ENCODE data around the gene AIDA. TPM values are rescaled to one million over a fixed set of nuclear protein-coding genes. Genes with fewer than 3 reads are reported as not detected.

Gene AIDA
- total and polyA plus RNA-seq, 2 donors (not counting 1 experiment from before 2014, with no cell fraction given): 41.7 to 77.7 TPM

DNA sequence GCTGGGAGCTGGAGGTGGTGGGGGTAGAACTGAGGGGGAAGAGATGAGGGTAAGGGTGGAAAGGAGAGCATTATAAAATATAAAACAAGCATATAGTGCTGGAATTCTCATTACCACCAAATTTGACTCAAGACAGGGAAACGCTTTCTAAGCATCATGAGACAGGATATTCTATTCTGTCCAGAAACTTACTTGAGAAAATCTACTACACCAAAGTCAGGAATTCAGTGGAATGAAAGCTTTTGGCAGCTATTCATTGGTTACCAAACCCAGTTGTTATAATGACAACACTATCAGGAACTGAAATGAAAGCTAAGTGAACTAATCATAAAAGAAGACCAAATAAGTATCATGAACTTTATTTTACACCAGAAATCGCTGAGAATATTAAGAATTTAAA is 14.5 kb downstream of the AIDA start:
- peaks cover 4 to 6% of the 10 kb centered on the region in 2 donors for H3K4me1 ChIP-seq (ENCODE audit: control insufficient read depth in 2 of 2, insufficient read depth in 2 of 2, low read length in 2 of 2)
- no peak overlapping the region for H2AFZ ChIP-seq (ENCODE audit: insufficient read depth, low read depth, low read length, poor library complexity, severe bottlenecking)
- no peaks in the 10 kb centered on the region for H3K9me3 Mint-ChIP-seq (ENCODE audit: insufficient read depth)
- DNase-seq (no peak), ATAC-seq (ENCODE audit: low read depth) (no peak)
- peaks cover 89% of the 10 kb centered on the region for H3K79me2 ChIP-seq (ENCODE audit: control insufficient read depth, insufficient read depth, low read length)
- no peak overlapping the region for H3K27ac Mint-ChIP-seq
- POLR2A ChIA-PET: interaction anchor here (0.7 kb wide), 1 partner anchor 26 kb away, joined by 6 read pairs; no protein-coding TSS in a partner anchor
- H4K20me1 ChIP-seq (ENCODE audit: control insufficient read depth, insufficient read depth, low read length, poor library complexity, severe bottlenecking): peaks cover 71% of the 10 kb centered on the region
- no peak overlapping the region for H3K4me3 ChIP-seq (ENCODE audit: control extremely low read depth in 1 of 5, extremely low read depth in 1 of 5, insufficient read depth in 1 of 5, low read depth in 2 of 5, low read length in 4 of 5)
- peaks cover 24% of the 10 kb centered on the region for H3K4me1 Mint-ChIP-seq
- H3K27ac ChIP-seq (ENCODE audit: low read length in 2 of 2): no peak overlapping the region
- peaks cover 8 to 66% of the 10 kb centered on the region in 2 experiments for H3K36me3 ChIP-seq (replicated peaks in 1 of 2; ENCODE audit: control extremely low read depth in 1 of 2, control insufficient read depth in 1 of 2, extremely low read depth in 1 of 2, insufficient read depth in 2 of 2, low read length in 1 of 2)
- intact Hi-C loops (cut with micrococcal nuclease): no loop called here
- CTCF ChIA-PET: interaction anchor here (1.0 kb wide), 1 partner anchor 383 kb away, joined by 3 read pairs; no protein-coding TSS in a partner anchor
- H3K27me3 Mint-ChIP-seq: no peaks in the 10 kb centered on the region
- no peak overlapping the region for H3K9ac ChIP-seq (ENCODE audit: low read length)
- H3K27me3 ChIP-seq (replicated peaks in 1 of 4; ENCODE audit: control extremely low read depth in 1 of 4, control insufficient read depth in 3 of 4, insufficient read depth in 4 of 4, low read length in 3 of 4): no peaks in the 10 kb centered on the region
- TF ChIP-seq EZH2 (IDR thresholded peaks at IDR 0.05; ENCODE audit: borderline replicate concordance, insufficient read depth, low read depth, low read length, poor library complexity, severe bottlenecking): no peak
- TF ChIP-seq, protein P1, sequence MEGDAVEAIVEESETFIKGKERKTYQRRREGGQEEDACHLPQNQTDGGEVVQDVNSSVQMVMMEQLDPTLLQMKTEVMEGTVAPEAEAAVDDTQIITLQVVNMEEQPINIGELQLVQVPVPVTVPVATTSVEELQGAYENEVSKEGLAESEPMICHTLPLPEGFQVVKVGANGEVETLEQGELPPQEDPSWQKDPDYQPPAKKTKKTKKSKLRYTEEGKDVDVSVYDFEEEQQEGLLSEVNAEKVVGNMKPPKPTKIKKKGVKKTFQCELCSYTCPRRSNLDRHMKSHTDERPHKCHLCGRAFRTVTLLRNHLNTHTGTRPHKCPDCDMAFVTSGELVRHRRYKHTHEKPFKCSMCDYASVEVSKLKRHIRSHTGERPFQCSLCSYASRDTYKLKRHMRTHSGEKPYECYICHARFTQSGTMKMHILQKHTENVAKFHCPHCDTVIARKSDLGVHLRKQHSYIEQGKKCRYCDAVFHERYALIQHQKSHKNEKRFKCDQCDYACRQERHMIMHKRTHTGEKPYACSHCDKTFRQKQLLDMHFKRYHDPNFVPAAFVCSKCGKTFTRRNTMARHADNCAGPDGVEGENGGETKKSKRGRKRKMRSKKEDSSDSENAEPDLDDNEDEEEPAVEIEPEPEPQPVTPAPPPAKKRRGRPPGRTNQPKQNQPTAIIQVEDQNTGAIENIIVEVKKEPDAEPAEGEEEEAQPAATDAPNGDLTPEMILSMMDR (IDR thresholded peaks at IDR 0.05): no peak
- H3K4me3 Mint-ChIP-seq: no peak overlapping the region
- H3K9me3 ChIP-seq (ENCODE audit: control extremely low read depth in 1 of 3, control insufficient read depth in 2 of 3, insufficient read depth in 1 of 3, low read length in 2 of 3): peaks cover 0 to 1% (median 0%) of the 10 kb centered on the region in 3 donors
- no CpG with 5 or more reads among the region's 2 CpGs for WGBS (ENCODE audit: insufficient coverage)
- no peak overlapping the region for H3K4me2 ChIP-seq (replicated peaks; ENCODE audit: low read depth, low read length, poor library complexity, severe bottlenecking)

DNA sequence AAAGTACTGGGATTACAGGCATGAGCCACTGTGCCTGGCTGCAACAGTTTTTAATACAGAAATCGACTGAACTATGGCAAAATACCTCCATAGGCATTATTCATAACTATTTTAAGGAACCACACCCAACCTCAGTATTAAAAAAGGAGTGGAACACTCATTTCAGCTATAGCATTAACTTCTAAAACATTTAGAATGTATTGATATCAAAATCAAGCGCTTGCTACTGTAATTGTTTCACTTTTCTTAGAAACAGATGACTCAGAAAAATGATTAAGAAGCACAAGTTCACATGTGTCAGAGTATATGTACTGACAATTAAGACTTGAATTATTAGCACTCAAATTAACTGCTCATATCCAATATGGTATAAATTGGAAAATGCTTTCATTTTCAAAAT is 15.1 kb downstream of the AIDA start:
- Mint-ChIP-seq H3K4me1 (peaks cover 25% of the 10 kb centered on the region), H3K27ac (no peak overlapping the region), H3K9me3 (ENCODE audit: insufficient read depth) (no peaks in the 10 kb centered on the region), H3K4me3 (no peak overlapping the region), H3K27me3 (no peaks in the 10 kb centered on the region)
- no CpG with 5 or more reads among the region's 2 CpGs for WGBS (ENCODE audit: insufficient coverage)
- CTCF ChIA-PET: interaction anchor here (1.0 to 1.5 kb wide), 2 partner anchors 10 to 384 kb away, joined by 3 read pairs; no protein-coding TSS in a partner anchor
- Histone ChIP-seq H3K27ac (ENCODE audit: low read length in 2 of 2) (no peak overlapping the region), H3K9me3 (ENCODE audit: control extremely low read depth in 1 of 3, control insufficient read depth in 2 of 3, insufficient read depth in 1 of 3, low read length in 2 of 3) (peaks cover 0 to 1% (median 0%) of the 10 kb centered on the region in 3 donors), H3K4me3 (ENCODE audit: control extremely low read depth in 1 of 5, extremely low read depth in 1 of 5, insufficient read depth in 1 of 5, low read depth in 2 of 5, low read length in 4 of 5) (no peak overlapping the region), H4K20me1 (ENCODE audit: control insufficient read depth, insufficient read depth, low read length, poor library complexity, severe bottlenecking) (peaks cover 65% of the 10 kb centered on the region), H3K27me3 (replicated peaks in 1 of 4; ENCODE audit: control extremely low read depth in 1 of 4, control insufficient read depth in 3 of 4, insufficient read depth in 4 of 4, low read length in 3 of 4) (no peaks in the 10 kb centered on the region), H3K79me2 (ENCODE audit: control insufficient read depth, insufficient read depth, low read length) (peaks cover 89% of the 10 kb centered on the region), H3K36me3 (replicated peaks in 1 of 2; ENCODE audit: control extremely low read depth in 1 of 2, control insufficient read depth in 1 of 2, extremely low read depth in 1 of 2, insufficient read depth in 2 of 2, low read length in 1 of 2) (peaks cover 11 to 65% of the 10 kb centered on the region in 2 experiments), H3K9ac (ENCODE audit: low read length) (no peak overlapping the region), H2AFZ (ENCODE audit: insufficient read depth, low read depth, low read length, poor library complexity, severe bottlenecking) (no peak overlapping the region), H3K4me2 (replicated peaks; ENCODE audit: low read depth, low read length, poor library complexity, severe bottlenecking) (no peak overlapping the region), H3K4me1 (ENCODE audit: control insufficient read depth in 2 of 2, insufficient read depth in 2 of 2, low read length in 2 of 2) (peaks cover 4 to 6% of the 10 kb centered on the region in 2 donors)
- intact Hi-C loops (cut with micrococcal nuclease): no loop called here
- no peak for DNase-seq
- no peak for TF ChIP-seq EZH2 (IDR thresholded peaks at IDR 0.05; ENCODE audit: borderline replicate concordance, insufficient read depth, low read depth, low read length, poor library complexity, severe bottlenecking)
- TF ChIP-seq, protein P1 (IDR thresholded peaks at IDR 0.05): no peak
- POLR2A ChIA-PET: no interaction called here
- no peak for ATAC-seq (ENCODE audit: low read depth)
